OCI-LY1 (cell line): ENCODE measurements around the gene ZNF385D.

Experiments used
- CTCF ChIP-seq: fragments of 200-600 bp; sonication (generic), shearing (Covaris generic); IDR thresholded peaks from 2 replicates; pipeline ENCODE4 v1.5.1; 2017; ENCODE audit warnings: mild to moderate bottlenecking, antibody characterized with exemption, low read length, moderate library complexity, mixed read lengths
- EZH2 ChIP-seq: fragments of 200-600 bp; sonication (generic), shearing (Covaris generic); IDR thresholded peaks from 2 replicates; pipeline ENCODE4 v1.8.0; 2017; ENCODE audit warnings: borderline replicate concordance, mixed run types, mild to moderate bottlenecking, antibody characterized with exemption, low read length, moderate library complexity, mixed read lengths

- no peak for TF ChIP-seq CTCF
- no peak for TF ChIP-seq EZH2
Observed at GRCh38 chr3:21643752-21644151, 107.3 kb downstream of the ZNF385D start.
